Activated CD4-positive, alpha-beta T cell treated with anti-CD3 and anti-CD28 coated beads, Interleukin-2, Interleukin-6, amounts not matched to agents 100 ng/mL and 50 ng/mL, durations not matched to agents 16 hours and 8 hours (primary cell): ENCODE data around the gene CYTH4.
"Not testable (repeated sequence)": the region's sequence is repeated elsewhere in the genome, so short reads cannot be mapped to it uniquely, and the experiment has no call there.

ENCODE experiments used
- DNase-seq: peaks from one replicate; pipeline ENCODE4 v3.0.0-alpha.2; 2020

CYTH4 gene

DNA sequence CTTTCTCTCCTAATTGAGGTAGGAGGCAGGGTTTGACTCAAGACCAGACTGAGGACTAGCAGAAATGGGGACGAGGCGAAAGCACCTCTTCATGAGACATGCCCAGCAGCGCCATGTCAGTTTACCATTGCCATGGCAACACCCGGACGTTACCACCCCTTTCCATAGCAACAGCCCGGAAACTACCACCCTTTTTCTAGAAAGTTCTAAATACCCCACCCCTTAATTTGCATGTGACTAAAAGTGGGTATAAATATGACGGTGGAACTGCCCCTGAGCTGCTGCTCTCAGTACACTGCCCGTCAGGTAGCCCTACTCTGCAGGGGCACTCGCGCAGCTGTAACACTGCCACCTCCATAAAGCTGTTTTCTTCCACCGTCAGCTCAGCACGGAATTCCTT, 32.3 kb upstream of the CYTH4 start:
- no peak for DNase-seq

DNA sequence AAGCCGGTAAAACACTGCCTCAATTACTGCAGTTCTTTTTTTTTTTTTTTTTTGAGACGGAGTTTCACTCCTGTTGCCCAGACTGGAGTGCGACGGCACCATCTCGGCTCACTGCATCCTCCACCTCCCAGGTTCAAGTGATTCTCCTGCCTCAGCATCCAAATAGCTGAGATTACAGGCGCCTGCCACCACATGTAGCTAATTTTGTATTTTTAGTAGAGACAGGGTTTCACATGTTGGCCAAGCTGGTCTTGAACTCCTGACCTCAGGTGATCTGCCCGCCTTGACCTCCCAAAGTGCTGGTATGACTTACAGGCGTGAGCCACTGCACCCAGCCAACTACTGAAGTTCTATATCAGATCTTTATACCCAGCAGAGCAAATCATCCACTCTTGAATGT, 30.5 kb upstream of the CYTH4 start:
- DNase-seq = not testable (repeated sequence)

DNA sequence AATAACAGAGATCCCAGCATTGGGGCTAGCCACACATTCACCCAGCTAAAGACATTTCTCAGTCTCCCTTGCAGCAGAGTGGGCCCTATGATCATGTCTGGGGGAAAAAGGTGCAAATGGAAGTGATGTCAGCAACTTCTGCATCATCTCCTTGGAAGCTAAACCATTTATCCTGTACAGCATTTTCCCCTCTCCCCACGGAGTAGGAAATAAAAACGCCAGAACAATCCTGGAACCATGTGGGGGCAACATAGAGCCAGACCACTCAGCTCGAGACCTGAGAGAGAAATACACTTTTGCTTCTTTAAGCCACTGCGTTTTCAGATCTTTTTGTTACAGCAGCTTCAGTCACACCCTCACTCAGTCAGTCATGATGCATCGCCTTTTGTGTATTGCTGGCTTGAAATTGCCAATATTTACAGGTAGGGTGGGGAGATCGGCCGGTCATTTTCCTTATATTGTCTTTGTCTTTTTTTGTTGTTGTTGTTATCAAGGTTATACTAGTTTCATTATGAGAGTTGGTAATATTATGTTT, 29.1 kb upstream of the CYTH4 start:
- no peak for DNase-seq

DNA sequence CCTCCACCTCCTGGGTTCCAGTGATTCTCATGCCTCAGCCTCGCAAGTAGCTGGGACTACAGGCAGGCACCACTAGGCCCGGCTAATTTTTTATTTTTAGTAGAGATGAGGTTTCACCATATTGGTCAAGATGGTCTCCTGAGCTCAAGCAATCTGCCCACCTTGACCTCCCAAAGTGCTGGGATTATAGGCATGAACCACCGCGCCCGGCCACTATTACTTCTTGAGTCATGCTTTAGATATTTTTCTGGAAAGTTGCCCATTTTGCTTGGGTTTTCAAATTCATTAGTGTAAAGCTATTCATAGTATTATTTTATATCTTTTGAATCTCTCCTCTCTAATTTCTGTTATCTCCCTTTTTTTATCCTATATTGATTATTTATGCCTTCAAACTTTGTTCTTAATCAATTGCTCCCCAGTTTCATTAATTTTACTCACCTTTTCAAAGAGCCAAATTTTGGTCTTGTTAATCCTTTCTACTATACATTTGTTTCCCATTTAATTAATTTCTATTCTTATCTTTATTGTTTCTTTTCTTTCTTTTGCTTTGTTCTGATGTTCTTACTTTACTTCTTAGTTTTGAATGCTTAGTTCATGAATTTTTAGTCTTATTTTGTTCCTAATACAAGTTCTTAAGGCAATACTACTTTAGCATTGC, 28.0 kb upstream of the CYTH4 start:
- DNase-seq = no peak

DNA sequence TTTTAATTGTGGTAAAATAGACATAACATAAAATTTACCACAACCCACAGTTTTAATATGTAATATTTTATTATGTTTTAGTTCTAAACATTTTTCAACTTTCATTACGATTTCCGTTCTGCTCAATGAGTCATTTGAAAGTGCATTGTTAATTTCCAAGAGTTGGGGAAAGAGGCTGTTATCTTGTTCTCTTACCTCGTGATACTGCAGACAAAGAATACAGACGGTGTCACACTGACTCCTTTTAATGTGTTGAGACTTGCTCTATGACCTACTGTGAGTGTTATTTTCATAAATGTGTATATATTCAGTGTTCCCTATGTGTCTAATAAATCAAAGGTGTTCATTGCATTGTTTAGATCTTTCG, 27.5 kb upstream of the CYTH4 start:
- DNase-seq = no peak

DNA sequence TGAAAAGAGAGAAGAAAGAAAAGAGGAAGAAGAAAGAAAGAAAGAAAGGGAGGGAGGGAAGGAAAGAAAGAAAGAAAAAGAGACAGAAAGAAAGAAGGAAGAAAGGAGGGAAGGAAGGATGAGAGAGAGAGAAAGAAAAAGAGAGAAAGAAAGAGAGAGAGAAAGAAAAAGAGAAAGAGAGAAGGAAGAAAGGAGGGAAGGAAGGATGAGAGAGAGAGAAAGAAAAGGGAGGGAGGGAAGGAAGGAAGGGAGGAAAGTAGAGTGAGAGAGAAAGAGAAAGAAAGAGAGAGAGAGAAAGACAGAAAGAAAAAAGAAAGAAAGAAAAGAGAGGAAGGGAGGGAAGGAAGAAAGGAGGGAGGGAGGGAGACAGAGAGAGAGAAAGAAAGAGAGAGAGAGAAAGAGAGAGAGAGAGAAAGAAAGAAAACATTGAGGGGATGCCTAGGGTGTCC, 26.7 kb upstream of the CYTH4 start:
- no peak for DNase-seq

DNA sequence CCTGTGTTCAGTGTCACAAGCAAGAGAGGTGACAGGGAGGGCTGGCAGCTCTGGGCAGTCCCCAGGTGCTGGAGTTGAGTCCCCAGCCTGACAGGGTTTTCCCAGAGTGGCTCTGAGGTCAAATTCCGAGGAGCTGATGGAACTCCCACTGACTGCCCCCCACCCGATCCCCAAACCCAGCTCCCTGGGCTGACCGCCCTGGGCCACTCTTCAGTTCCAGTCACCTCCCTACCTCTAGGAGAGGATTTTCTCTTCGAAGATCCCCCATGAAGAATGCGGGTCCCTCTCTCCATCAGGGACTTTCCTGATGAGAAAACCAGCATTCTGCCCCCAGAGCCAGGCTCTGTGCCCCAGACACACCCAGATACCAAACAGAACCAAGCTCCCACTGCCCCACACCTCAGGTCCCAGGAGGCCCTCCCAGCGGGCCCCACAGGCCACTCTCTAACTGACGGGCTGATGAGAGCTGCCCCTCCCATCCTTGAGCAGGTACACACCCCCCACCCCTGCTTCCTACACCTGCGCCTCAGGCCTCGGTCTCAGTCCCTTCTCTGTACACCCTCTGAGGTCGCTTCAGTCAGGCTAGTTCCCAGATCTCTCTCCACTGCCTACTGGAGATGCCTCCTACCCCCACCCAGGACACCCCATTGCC, 26.1 kb upstream of the CYTH4 start:
- DNase-seq = no peak

DNA sequence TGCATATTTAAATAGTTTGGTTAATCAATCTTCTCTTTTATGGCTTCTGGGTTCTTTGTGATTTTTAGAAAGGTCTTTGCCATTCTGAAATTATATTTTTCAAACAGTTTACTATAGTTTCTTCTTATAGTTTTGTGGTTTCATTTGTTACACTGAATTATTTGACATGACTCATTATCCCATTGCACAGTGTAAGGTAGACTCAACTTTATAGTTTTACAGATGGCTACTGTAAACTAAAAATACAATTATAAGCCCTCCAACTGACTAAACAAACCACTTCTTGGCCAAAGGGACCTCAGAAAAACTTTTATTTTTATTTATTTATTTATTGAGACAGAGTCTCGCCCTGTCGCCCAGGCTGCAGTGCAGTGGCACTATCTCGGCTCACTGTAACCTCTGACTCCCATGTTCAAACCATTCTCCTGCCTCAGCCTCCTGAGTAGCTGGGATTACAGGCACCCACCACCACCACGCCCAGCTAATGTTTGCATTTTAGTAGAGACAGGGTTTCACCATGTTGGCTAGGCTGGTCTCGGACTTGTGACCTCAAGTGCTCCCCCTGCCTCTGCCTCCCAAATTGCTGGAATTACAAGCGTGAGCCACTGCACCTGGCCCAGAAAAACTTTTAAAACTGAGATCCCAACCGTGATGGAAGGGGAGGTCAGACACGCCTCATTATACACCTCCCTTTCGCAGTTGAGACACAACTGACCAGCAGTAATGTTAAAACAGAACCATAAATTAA, 24.1 kb upstream of the CYTH4 start:
- no peak for DNase-seq

DNA sequence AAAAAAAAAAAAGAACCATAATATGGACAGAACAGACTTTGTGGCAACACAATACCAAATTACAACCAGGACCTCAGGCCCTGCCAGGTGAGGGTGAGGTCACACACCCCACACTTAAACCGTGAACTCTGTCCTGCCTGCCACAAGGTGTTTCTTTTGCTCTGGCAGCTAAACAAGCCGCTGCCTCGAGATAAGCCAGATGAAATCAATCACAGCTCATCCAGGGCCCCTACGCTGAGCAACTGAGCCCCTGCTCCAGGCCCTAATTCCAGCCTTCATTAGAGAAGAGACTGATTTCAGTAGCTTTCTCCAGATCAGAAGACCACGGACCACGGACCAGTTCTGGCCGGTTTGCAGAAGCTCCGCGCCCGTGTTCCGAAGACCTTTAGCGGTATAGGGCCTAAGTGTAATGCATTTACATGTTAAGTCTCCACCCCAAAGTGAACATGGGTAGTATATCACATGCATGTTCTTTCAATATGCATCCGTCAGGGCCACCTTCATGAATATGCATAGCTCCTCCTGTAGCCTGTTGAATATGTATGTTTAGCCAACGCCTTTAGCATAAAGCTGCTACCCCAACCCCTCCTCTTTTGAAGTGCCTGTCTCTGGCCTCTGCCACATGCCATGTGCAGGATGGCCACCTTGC, 23.4 kb upstream of the CYTH4 start:
- DNase-seq = no peak

DNA sequence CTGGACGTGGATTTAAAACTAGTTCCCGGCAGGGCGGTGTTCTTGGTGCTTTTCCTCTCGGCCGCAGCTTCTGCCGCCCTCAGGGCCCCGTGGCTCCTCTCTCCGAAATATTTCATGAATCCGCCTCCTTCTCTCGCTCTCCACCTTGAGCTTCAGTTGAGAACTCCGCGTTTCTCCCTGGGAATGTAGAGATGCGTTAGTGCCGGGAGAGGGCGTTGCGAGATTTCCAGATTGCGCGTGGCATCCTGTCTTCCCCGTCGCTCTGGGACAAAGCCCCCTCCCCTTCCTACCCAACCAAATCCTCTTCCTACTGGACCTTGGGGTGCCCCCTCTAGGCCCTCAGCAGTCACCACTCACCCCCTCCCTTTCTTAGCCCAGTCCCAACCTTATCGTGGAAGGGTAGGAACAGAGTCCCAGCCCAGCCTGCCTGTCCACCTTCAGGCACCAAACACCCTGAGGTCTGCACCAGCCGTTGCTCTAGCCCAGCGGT, 22.7 kb upstream of the CYTH4 start:
- DNase-seq = peak; percentile 45

DNA sequence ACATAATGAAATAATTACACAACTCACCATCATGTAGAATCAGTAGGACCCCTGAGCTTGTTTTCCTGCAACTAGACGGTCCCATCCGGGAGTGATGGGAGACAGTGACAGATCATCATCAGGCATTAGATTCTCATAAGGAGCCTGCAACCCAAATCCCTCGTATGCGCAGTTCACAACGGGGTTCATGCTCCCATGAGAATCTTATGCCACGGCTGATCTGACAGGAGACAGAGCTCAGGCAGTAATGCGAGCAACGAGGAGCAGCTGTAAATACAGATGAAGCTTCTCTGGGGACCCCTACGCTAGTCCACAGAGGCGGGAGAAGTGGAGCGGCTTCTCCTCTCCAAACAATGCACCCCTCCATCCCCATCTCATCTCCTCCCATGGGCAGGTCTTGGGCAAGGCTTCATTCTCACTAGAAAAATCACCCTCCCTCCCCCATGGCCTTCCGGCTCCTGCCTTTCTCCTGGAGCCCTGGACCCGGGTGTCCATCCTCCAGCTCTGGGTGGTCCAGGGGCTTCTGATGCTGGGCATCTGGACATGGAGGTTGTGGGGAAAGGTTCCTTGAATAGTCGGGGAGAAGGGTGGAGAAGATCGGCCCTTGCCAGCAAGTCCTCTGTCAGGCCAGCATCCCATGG, 22.0 kb upstream of the CYTH4 start:
- no peak for DNase-seq

DNA sequence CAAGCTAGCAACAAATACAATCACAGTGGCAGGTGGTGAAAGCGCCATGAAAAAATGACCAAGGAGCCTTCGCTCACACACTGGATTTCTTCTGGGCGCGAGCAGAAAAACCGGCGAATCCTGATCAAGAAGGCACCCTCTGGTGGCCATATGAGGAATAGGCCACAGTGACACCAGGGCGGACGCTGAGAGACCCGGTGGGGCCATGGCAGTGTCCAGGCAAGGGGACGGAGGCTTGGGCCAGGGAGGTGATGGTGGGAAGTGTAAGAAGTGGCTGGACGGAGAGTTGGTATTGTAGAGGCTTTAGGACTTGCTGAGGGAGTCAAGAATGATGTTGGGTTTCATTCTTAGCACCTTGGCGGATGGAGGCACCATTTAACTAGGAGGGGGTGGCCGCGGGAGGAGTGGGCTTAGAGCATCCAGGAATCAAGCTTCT, 21.4 kb upstream of the CYTH4 start:
- peak; percentile 78 for DNase-seq

DNA sequence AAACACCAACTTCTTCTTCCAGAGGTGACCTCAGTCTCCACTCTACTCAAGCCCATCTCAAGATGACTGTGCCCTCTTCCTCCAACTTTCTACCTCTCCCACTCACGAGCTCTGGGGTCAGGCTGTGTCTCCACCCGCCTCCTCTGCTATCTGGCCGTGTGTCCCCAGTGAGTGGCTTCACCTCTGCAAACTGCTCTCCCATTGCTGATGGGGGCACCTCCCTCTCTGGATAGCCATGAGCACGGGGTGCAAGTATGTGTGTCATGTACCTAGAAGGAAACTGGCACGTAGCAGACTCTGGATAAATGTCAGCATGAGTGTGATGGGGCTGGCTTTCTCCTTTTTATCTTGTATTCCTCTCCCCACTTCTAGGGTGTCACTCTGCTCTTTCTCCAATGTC, 20.0 kb upstream of the CYTH4 start:
- no peak for DNase-seq

DNA sequence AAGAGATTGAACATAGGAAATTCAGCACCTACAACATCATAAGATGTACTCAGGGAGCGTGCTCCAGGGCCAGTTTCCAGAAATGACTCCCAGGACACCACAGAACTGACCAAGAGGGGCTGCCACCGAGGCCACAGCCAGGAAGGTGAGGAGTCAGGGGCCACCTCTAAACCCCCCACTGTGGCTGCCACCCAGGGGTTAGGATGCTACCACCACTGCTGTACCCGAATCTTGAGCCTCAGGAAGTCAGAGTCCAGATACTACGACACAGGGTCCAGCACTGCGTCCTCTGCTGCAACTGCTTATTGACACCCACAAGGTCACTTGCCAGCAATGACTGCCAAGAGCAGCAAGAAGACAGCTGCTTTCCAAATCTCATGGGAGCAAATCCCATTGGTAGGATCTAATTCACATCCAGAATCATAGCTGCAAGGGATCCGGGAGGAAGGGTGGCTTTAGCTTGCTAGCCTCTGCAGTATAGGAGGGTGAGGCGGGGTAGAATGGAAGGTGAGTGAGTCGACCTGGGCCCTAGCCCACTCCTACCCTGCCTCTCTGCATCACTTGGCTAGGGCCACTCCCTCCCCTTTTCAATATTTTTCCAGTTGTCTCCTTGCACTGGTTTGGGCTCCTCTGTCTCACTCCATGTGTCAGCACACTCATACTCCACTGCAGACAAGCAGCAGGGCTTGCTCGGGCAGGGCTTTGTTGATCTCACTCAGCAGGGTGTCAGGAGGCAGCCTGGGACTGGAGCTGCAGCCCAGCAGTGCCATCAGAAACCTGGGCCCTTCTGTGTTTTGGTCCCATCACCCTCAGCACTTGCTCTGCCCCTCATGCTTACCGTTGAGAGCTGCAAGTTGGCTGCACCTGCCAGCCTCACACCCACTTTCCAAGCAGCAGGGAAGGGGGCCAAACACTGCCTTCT, 18.1 kb upstream of the CYTH4 start:
- DNase-seq = no peak

DNA sequence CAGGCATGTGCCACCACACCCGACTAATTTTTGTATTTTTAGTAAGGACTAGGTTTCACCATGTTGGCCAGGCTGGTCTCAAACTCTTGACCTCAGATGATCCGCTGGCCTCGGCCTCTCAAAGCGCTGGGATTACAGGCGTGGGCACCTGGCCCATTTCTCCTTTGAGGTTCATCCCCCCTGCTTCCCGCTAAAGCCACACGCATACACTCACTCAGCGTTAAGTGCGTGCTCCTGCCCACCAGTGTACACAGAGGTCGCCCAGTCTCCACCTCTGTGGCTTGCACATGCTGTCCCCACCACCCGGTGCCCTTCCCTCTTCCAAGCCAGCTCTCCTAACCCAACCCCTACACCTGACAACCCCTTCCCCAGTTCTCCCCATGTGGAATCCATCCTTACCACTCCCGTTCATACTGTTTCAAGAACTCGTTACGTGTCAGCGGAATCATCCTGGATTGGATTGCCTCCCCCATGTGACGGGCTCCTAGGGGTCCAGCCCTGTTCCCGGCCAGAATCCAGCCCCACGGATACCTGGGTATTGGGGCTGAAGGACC, 15.7 kb upstream of the CYTH4 start:
- no peak for DNase-seq

DNA sequence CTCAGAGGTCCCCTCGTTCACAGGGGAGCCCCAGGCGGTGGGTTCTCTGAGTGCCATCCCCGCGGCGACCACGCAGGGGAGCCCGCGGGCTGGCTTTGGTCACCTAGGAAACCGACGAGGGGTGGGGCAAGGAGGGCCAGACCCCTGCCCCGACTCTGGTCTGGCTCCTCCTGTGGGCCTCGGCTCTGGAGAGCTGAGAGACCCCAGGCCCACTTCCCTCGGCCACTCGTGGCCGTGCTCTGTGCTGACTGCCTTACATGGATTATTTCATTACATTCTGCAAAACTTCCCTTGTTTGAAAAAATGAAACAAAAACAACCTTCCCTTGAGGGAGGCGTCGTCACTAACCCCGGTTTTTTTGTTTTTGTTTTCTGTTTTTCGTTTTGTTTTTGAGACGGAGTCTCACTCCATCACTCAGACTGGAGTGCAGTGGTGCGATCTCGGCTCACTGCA, 15.1 kb upstream of the CYTH4 start:
- peak; percentile 84 for DNase-seq

DNA sequence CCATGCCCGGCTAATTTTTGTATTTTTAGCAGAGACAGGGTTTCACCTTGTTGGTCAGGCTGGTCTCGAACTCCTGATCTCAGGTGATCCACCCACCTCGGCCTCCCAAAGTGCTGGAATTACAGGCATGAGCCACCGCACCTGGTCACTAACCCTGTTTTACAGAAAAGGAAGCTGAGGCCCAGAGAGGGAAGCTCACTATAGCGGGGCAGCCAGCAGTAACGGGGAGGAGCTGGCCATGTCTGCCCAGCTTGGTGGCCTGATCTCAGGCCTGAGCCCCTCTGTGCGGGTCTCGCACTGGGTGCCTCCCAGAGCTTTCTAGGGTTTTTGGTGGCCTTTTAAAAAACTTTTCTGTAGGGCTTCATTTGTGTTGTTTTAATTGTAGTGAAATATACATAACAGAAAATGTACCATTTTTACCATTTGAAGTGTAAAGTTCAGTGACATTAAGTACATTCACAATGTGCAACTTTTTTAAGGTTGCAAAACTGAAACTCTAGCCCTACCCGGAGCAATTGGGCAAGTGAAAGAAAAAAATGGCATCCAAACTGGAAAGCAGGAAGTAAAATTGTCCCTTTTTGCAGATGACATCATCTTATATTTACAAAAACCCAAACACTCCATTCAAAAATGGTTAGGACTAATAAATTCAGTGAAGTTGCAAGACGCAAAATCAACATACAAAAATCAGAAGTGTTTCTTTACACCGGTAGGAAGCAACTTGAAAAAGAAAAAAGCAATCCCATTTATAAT, 14.5 kb upstream of the CYTH4 start:
- no peak for DNase-seq

DNA sequence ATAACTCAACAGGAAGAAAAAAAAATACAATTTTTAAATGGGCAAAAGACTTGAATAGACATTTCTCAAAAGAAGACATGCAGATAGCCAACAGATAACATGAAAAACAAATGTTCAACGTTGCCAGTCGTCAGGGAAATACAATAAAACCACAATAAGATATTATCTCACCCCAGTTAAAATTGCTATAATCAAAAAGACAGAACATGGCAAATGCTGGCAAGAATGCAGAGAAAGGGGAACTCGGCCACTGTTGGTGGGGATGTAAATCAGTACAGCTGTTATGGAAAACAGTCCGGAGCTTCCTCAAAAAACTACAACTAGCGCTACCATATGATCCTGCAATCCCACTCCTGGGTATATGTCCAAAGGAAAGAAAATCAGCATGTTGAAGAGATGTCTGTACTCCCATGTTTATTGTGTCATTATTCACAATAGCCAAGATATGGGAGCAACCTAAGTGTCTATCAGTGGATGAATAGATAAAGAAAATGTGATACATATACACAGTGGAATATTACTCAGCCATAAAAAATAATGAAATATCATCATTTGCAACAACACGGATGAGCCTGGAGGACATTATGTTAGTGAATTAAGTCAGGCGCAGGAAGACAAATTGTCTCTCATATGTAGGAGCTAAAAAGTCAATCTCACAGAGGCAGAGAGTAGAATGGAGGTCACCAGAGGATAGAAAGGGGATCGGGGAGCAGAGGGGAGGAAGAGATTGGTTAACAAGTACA, 12.2 kb upstream of the CYTH4 start:
- DNase-seq = no peak

DNA sequence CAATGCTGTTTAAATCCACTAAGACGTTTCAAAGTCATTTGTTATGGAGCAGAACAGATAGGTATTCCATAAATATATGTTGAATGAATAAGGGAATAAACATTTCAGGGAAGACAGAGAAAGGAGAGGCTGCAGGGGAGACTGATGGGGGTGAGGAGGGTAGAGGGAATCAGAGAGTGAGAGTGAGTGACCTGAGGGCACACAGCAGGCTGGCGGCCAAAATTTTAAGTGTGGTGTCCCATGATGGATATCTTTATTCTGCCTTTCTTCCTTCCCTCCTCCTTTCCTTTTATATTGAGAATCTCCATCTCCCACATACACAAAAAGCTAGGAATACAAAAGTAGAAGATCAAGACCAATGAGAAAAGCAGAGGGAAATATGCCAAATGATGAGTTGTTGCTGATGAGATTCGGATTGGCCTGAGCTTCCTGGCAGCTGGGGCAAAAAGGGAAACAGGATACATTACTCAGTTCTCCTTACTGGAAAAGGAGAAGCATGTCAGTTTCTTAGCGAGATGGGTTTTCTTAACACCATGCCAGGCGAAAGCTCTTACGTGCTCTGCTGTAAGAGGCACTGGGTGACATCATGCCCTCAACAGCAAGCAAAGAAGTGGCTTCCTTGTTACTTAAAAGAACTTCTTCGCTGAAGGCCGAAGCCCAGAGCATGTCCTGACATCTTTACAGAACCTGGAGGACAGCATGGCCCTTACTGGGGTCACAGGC, 11.2 kb upstream of the CYTH4 start:
- no peak for DNase-seq
